Measurements from ENCODE around the gene PPM1E.

Gene PPM1E

DNA sequence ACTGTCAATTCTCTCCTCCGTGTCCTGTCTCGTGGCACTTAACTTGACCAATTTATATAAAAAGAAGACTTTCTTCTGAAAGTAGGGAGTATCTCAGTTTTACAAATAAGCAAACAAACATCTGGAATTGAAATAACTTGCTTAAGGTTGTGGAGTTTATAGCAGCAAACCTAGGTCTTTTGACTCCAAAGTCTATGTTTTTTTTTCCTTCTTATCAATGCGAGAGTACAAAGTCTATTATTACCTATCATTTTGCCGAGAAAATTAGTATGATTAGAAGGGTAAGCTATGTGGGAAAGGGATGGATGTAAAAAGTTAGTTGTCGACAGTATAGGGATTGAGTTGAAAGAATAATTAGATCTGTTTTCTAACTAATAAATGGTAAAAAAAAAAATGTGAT is 50.4 kb downstream of the PPM1E start:
- H3K27ac ChIP-seq (ENCODE audit: insufficient read depth, low read depth, low read length, poor library complexity, severe bottlenecking): no peak overlapping the region
- H3K27me3 ChIP-seq (ENCODE audit: control insufficient read depth, insufficient read depth, low read length, poor library complexity, severe bottlenecking): no peaks in the 10 kb centered on the region
- 94 to 98% methylated on average over 2 to 5 of the region's 5 CpGs for WGBS, 2 experiments
- H3K9me3 ChIP-seq (ENCODE audit: control insufficient read depth, low read length): no peaks in the 10 kb centered on the region
- no peaks in the 10 kb centered on the region for H3K36me3 ChIP-seq (ENCODE audit: control insufficient read depth, insufficient read depth, low read length)
- no peaks in the 10 kb centered on the region for H3K4me1 ChIP-seq (ENCODE audit: control insufficient read depth, insufficient read depth, low read length)
- no peak overlapping the region for H3K4me3 ChIP-seq (ENCODE audit: insufficient read depth, low read depth, low read length)

DNA sequence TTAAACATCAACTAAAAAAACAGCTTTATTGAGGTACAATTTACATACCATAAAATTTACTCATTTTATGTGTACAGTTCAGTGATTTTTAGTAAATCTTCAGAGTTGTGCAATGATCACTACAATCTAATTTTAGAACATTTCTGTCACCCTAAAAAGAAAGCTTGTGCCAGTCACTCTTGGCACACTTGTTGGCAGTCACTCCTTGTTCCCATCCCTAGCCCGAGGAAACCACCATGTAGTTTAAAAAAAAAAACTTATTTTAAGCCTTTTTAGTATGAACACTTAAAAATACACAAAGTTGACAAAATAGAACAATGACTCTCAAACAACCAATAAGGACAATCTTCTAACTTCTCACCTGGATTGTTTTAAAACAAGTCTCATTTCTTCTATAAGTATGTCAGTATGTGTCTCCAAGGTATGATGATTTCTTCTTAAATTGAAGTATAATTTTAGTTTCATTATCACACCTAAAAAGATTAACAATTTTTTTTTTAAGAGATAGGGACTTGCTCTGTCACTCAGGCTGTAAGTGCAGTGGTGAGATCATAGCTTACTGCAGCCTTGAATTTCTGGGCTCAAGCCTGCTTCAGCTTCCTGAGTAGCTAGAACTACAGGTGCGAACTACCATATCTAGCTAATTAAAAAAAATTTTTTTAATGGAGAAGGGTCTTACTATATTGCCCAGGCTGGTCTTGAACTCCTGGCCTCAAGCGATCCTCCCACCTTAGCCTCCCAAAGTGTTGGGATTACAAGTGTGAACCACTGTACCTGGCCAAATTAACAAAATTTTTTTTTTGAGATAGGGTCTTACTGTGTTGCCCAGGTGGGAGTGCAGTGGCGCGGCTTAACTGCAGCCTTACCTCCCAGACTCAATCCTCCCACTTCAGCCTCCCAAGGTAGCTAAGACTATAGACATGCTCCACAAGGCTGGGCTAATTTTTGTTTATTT is 53.2 kb downstream of the PPM1E start:
- Histone ChIP-seq H3K36me3 (ENCODE audit: control insufficient read depth, insufficient read depth, low read length) (no peaks in the 10 kb centered on the region), H3K27ac (ENCODE audit: insufficient read depth, low read depth, low read length, poor library complexity, severe bottlenecking) (no peak overlapping the region), H3K4me3 (ENCODE audit: insufficient read depth, low read depth, low read length) (no peak overlapping the region), H3K4me1 (ENCODE audit: control insufficient read depth, insufficient read depth, low read length) (no peaks in the 10 kb centered on the region), H3K9me3 (ENCODE audit: control insufficient read depth, low read length) (no peaks in the 10 kb centered on the region), H3K27me3 (ENCODE audit: control insufficient read depth, insufficient read depth, low read length, poor library complexity, severe bottlenecking) (no peaks in the 10 kb centered on the region)
- 90 to 95% methylated on average over 4 to 5 of the region's 5 CpGs for WGBS, 2 experiments

DNA sequence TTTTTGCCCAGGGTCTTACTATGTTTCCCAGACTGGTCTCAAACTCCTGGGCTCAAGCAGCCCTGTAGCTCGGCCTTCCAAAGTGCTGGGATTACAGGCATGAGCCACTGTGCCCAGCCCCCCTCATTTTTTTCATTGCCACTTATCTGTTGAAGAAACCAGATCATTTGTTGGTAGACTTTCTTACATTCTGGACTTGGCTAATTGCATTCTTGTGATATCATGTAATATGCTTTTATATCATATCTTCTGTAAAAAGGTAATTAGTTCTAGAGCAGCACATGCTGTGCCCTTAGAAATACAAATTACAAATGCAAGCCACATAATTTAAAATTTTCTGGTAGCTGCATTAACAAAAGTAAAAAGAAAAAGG is 53.9 kb downstream of the PPM1E start:
- Histone ChIP-seq H3K4me3 (ENCODE audit: insufficient read depth, low read depth, low read length) (no peak overlapping the region), H3K27me3 (ENCODE audit: control insufficient read depth, insufficient read depth, low read length, poor library complexity, severe bottlenecking) (no peaks in the 10 kb centered on the region), H3K4me1 (ENCODE audit: control insufficient read depth, insufficient read depth, low read length) (no peaks in the 10 kb centered on the region), H3K9me3 (ENCODE audit: control insufficient read depth, low read length) (no peaks in the 10 kb centered on the region), H3K27ac (ENCODE audit: insufficient read depth, low read depth, low read length, poor library complexity, severe bottlenecking) (no peak overlapping the region), H3K36me3 (ENCODE audit: control insufficient read depth, insufficient read depth, low read length) (no peaks in the 10 kb centered on the region)
- 81 to 87% methylated on average over 1 of the region's 1 CpG for WGBS, 2 experiments

DNA sequence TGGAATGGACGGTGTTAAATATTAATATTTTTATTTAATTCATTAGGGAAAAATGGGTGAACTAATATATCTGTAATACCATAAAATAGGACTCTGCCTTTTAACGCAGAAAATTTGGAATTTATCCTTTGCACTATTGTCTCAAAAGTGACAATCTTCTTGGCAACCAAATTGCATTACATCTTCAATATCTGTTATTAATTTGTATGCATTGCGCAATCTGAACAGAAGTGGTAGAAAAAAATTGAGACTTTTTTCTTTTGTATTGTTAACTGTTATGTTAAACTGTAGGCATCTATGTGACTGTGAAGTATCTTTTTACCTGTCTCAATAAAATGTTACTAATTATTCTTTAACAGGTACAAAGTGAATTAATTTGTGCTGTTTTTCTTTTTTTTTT is 55.6 kb downstream of the PPM1E start:
- H3K9me3 ChIP-seq (ENCODE audit: control insufficient read depth, low read length): no peaks in the 10 kb centered on the region
- no peaks in the 10 kb centered on the region for H3K36me3 ChIP-seq (ENCODE audit: control insufficient read depth, insufficient read depth, low read length)
- 90 to 100% methylated on average over 2 of the region's 3 CpGs for WGBS, 2 experiments
- H3K27ac ChIP-seq (ENCODE audit: insufficient read depth, low read depth, low read length, poor library complexity, severe bottlenecking): no peak overlapping the region
- no peaks in the 10 kb centered on the region for H3K27me3 ChIP-seq (ENCODE audit: control insufficient read depth, insufficient read depth, low read length, poor library complexity, severe bottlenecking)
- no peaks in the 10 kb centered on the region for H3K4me1 ChIP-seq (ENCODE audit: control insufficient read depth, insufficient read depth, low read length)
- no peak overlapping the region for H3K4me3 ChIP-seq (ENCODE audit: insufficient read depth, low read depth, low read length)

GRCh38 chr17:58813712-58814111 is 58.1 kb downstream of the PPM1E start:
- no peak overlapping the region for H3K27ac ChIP-seq (ENCODE audit: insufficient read depth, low read depth, low read length, poor library complexity, severe bottlenecking)
- H3K4me1 ChIP-seq (ENCODE audit: control insufficient read depth, insufficient read depth, low read length): no peaks in the 10 kb centered on the region
- H3K27me3 ChIP-seq (ENCODE audit: control insufficient read depth, insufficient read depth, low read length, poor library complexity, severe bottlenecking): no peaks in the 10 kb centered on the region
- no peak overlapping the region for H3K4me3 ChIP-seq (ENCODE audit: insufficient read depth, low read depth, low read length)
- no peaks in the 10 kb centered on the region for H3K36me3 ChIP-seq (ENCODE audit: control insufficient read depth, insufficient read depth, low read length)
- no peaks in the 10 kb centered on the region for H3K9me3 ChIP-seq (ENCODE audit: control insufficient read depth, low read length)

- 87 to 89% methylated on average over 3 of the region's 4 CpGs for WGBS, 2 experiments
- H3K36me3 ChIP-seq (ENCODE audit: control insufficient read depth, insufficient read depth, low read length): no peaks in the 10 kb centered on the region
- no peak overlapping the region for H3K4me3 ChIP-seq (ENCODE audit: insufficient read depth, low read depth, low read length)
- no peaks in the 10 kb centered on the region for H3K27me3 ChIP-seq (ENCODE audit: control insufficient read depth, insufficient read depth, low read length, poor library complexity, severe bottlenecking)
- H3K27ac ChIP-seq (ENCODE audit: insufficient read depth, low read depth, low read length, poor library complexity, severe bottlenecking): no peak overlapping the region
- H3K9me3 ChIP-seq (ENCODE audit: control insufficient read depth, low read length): no peaks in the 10 kb centered on the region
- no peaks in the 10 kb centered on the region for H3K4me1 ChIP-seq (ENCODE audit: control insufficient read depth, insufficient read depth, low read length)
Measured at GRCh38 chr17:58818654-58819053, 63.0 kb downstream of the PPM1E start.

GRCh38 chr17:58822148-58823050 is 66.7 kb downstream of the PPM1E start:
- Histone ChIP-seq H3K9me3 (ENCODE audit: control insufficient read depth, low read length) (no peaks in the 10 kb centered on the region), H3K27me3 (ENCODE audit: control insufficient read depth, insufficient read depth, low read length, poor library complexity, severe bottlenecking) (no peaks in the 10 kb centered on the region), H3K27ac (ENCODE audit: insufficient read depth, low read depth, low read length, poor library complexity, severe bottlenecking) (no peak overlapping the region), H3K4me3 (ENCODE audit: insufficient read depth, low read depth, low read length) (no peak overlapping the region), H3K36me3 (ENCODE audit: control insufficient read depth, insufficient read depth, low read length) (no peaks in the 10 kb centered on the region), H3K4me1 (ENCODE audit: control insufficient read depth, insufficient read depth, low read length) (no peaks in the 10 kb centered on the region)
- WGBS, 2 experiments: 91 to 94% methylated on average over 5 to 6 of the region's 6 CpGs

- no peaks in the 10 kb centered on the region for H3K4me1 ChIP-seq (ENCODE audit: control insufficient read depth, insufficient read depth, low read length)
- no peak overlapping the region for H3K4me3 ChIP-seq (ENCODE audit: insufficient read depth, low read depth, low read length)
- H3K36me3 ChIP-seq (ENCODE audit: control insufficient read depth, insufficient read depth, low read length): no peaks in the 10 kb centered on the region
- no peaks in the 10 kb centered on the region for H3K9me3 ChIP-seq (ENCODE audit: control insufficient read depth, low read length)
- 94 to 100% methylated on average over 1 to 2 of the region's 2 CpGs for WGBS, 2 experiments
- no peak overlapping the region for H3K27ac ChIP-seq (ENCODE audit: insufficient read depth, low read depth, low read length, poor library complexity, severe bottlenecking)
- H3K27me3 ChIP-seq (ENCODE audit: control insufficient read depth, insufficient read depth, low read length, poor library complexity, severe bottlenecking): no peaks in the 10 kb centered on the region
Measured at GRCh38 chr17:58823051-58823525, 67.4 kb downstream of the PPM1E start.

GRCh38 chr17:58829172-58829637 is 73.6 kb downstream of the PPM1E start:
- no peak overlapping the region for H3K27ac ChIP-seq (ENCODE audit: insufficient read depth, low read depth, low read length, poor library complexity, severe bottlenecking)
- no peak overlapping the region for H3K4me3 ChIP-seq (ENCODE audit: insufficient read depth, low read depth, low read length)
- H3K4me1 ChIP-seq (ENCODE audit: control insufficient read depth, insufficient read depth, low read length): no peaks in the 10 kb centered on the region
- H3K9me3 ChIP-seq (ENCODE audit: control insufficient read depth, low read length): no peaks in the 10 kb centered on the region
- no peaks in the 10 kb centered on the region for H3K36me3 ChIP-seq (ENCODE audit: control insufficient read depth, insufficient read depth, low read length)
- H3K27me3 ChIP-seq (ENCODE audit: control insufficient read depth, insufficient read depth, low read length, poor library complexity, severe bottlenecking): no peaks in the 10 kb centered on the region
- WGBS, 2 experiments: 94 to 96% methylated on average over 7 to 10 of the region's 10 CpGs

- H3K36me3 ChIP-seq (ENCODE audit: control insufficient read depth, insufficient read depth, low read length): no peaks in the 10 kb centered on the region
- H3K9me3 ChIP-seq (ENCODE audit: control insufficient read depth, low read length): no peaks in the 10 kb centered on the region
- H3K27me3 ChIP-seq (ENCODE audit: control insufficient read depth, insufficient read depth, low read length, poor library complexity, severe bottlenecking): no peaks in the 10 kb centered on the region
- whole genome bisulfite sequencing, 2 experiments: 93% methylated on average over 1 of the region's 1 CpG
- no peak overlapping the region for H3K27ac ChIP-seq (ENCODE audit: insufficient read depth, low read depth, low read length, poor library complexity, severe bottlenecking)
- no peak overlapping the region for H3K4me3 ChIP-seq (ENCODE audit: insufficient read depth, low read depth, low read length)
- H3K4me1 ChIP-seq (ENCODE audit: control insufficient read depth, insufficient read depth, low read length): no peaks in the 10 kb centered on the region
Measured at GRCh38 chr17:58831780-58832179, 76.1 kb downstream of the PPM1E start.
